A549 treated with CpdA at 1 μM for 4 hours (cell line): ENCODE data around the gene RPL31. TPM values are rescaled to one million over a fixed set of nuclear protein-coding genes. Genes with fewer than 3 reads are reported as not detected.

Experiments
- total RNA-seq: library from RNA; stranded (reverse); fragments of 200-300 nt; extraction: Qiagen RNA extraction; gene quantifications from 5 replicates; pipeline ENCODE4 v1.2.3, GENCODE V29; 2022; ENCODE audit warnings: low read depth

The RPL31 gene
- total RNA-seq = 1,713 to 2,498 TPM (median 2,349 TPM) in 5 replicates

GRCh38 chr2:101001691-101002561 is at the start of gene RPL31:
TSS of gene RPL31 (plus strand) at chr2:101002289. CDS start at chr2:101002702, 413 bp downstream.

Other genes starting within 250 kb of the RPL31 start
- 77.0 to 119 TPM (median 107 TPM) in 5 replicates for gene NPAS2, start 182.2 kb upstream of the RPL31 start, total RNA-seq
- 26.2 to 40.4 TPM (median 35.5 TPM) in 5 replicates for gene TBC1D8, start 149.1 kb downstream of the RPL31 start, total RNA-seq